SH-SY5Y (cell line): Measurements from ENCODE around the gene LIF.

ENCODE experiments used
- GATA2 ChIP-seq: IDR thresholded peaks from 2 replicates; pipeline ENCODE4 v1.6.1; 2011; ENCODE audit warnings: mild to moderate bottlenecking, low read depth, low read length
- GATA3 ChIP-seq: IDR thresholded peaks from 2 replicates; pipeline ENCODE4 v1.6.1; 2011; ENCODE audit warnings: low read depth, mild to moderate bottlenecking, low read length, moderate library complexity

DNA sequence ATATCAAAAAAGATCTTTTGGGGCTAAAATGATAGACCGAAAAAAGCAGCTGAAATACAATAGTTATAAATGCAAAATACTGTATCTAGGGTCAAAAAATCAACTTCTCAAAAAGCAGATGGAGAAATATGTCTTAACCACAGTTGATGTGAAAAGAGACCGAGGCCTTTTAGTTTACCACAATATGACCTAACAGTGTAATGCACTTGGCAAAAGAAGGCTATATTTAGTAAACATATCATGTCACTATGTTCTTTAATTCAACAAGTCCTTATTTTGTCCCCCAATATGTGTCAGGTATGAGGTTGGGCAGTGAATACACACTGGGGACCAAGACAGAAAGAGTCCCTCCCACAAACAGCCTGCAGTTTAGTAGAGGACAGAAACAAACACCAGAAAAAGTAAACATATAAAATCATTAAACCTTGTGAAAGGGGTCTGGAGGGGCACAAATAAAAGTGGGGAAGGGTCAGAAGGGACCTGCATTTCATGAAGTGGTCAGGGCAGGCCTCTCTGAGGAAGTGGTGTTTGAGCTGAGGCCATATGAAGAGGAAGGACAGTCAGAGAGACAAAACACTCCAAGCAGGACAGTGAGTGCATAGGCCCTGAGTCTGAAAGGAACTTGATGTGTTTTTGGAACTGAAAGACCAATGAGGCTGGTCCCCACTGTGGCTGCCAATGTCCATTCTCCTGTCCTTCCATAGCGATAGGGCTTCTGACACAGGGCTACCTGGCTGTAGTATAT lies 53.4 kb downstream of the LIF start:
- no peak for TF ChIP-seq GATA3
- TF ChIP-seq GATA2, result no peak
